KMS-11 (cell line): ENCODE results near the gene EBLN2.

Experiments
- H2AFZ ChIP-seq: fragments of 200-600 bp; sonication (generic); 2 replicates; pipeline ENCODE4 v1.6.1; 2016; ENCODE audit warnings: antibody characterized with exemption, mixed run types, low read depth
- H3K27ac ChIP-seq: fragments of 200-600 bp; sonication (generic); 2 replicates; pipeline ENCODE4 v1.6.1; 2016; ENCODE audit warnings: mild to moderate bottlenecking, mixed run types
- H3K27me3 ChIP-seq: fragments of 200-600 bp; sonication (generic); 2 replicates; pipeline ENCODE4 v1.6.1; 2017; ENCODE audit warnings: mild to moderate bottlenecking, low read depth, mixed run types, moderate library complexity; ENCODE audit not compliant: insufficient read depth
- H3K36me3 ChIP-seq: fragments of 200-600 bp; sonication (generic); 2 replicates; pipeline ENCODE4 v1.6.1; 2017; ENCODE audit warnings: mild to moderate bottlenecking, mixed run types; ENCODE audit not compliant: insufficient read depth
- H3K4me1 ChIP-seq: fragments of 200-600 bp; sonication (generic); 2 replicates; pipeline ENCODE4 v1.6.1; 2016; ENCODE audit warnings: mild to moderate bottlenecking, low read depth, mixed run types; ENCODE audit not compliant: poor library complexity, severe bottlenecking
- H3K4me2 ChIP-seq: fragments of 200-600 bp; sonication (generic); 2 replicates; pipeline ENCODE4 v1.7.0; 2016; ENCODE audit warnings: mild to moderate bottlenecking, mixed run types
- H3K4me3 ChIP-seq: fragments of 200-600 bp; sonication (generic); IDR thresholded peaks from 2 replicates; pipeline ENCODE4 v1.6.1; 2017; ENCODE audit warnings: low read depth, low read length, mixed read lengths; ENCODE audit not compliant: insufficient read depth
- H3K79me2 ChIP-seq: fragments of 200-600 bp; sonication (generic); 2 replicates; pipeline ENCODE4 v1.6.1; 2016; ENCODE audit warnings: low read depth, mixed run types; ENCODE audit not compliant: insufficient read depth
- H3K9ac ChIP-seq: fragments of 200-600 bp; sonication (generic); 2 replicates; pipeline ENCODE4 v1.6.1; 2016; ENCODE audit warnings: mild to moderate bottlenecking, mixed run types
- H4K20me1 ChIP-seq: fragments of 200-600 bp; sonication (generic); 2 replicates; pipeline ENCODE4 v1.6.1; 2016; ENCODE audit warnings: mild to moderate bottlenecking, mixed run types; ENCODE audit not compliant: insufficient read depth
- TF ChIP-seq, protein P1 (sequence below): fragments of 200-600 bp; sonication (generic); conservative IDR thresholded peaks from 2 replicates; pipeline ENCODE4 v1.6.1; 2017; ENCODE audit warnings: low read depth, mild to moderate bottlenecking, antibody characterized with exemption, low read length, moderate library complexity, mixed read lengths

The EBLN2 gene

GRCh38 chr3:73074781-73075180 lies 13.3 kb downstream of the EBLN2 start:
- no peaks in the 10 kb centered on the region for H4K20me1 ChIP-seq
- H3K9ac ChIP-seq = no peak overlapping the region
- no peaks in the 10 kb centered on the region for H3K4me1 ChIP-seq

GRCh38 chr3:73080216-73080966 lies 18.9 kb downstream of the EBLN2 start:
- H3K4me1 ChIP-seq = no peaks in the 10 kb centered on the region
- no peak overlapping the region for H3K4me2 ChIP-seq
- no peaks in the 10 kb centered on the region for H4K20me1 ChIP-seq
- no peak overlapping the region for H2AFZ ChIP-seq
- H3K36me3 ChIP-seq = no peaks in the 10 kb centered on the region
- no peak overlapping the region for H3K4me3 ChIP-seq
- no peak overlapping the region for H3K27ac ChIP-seq
- H3K79me2 ChIP-seq = no peaks in the 10 kb centered on the region
- no peaks in the 10 kb centered on the region for H3K27me3 ChIP-seq
- no peak overlapping the region for H3K9ac ChIP-seq
- TF ChIP-seq, protein P1, sequence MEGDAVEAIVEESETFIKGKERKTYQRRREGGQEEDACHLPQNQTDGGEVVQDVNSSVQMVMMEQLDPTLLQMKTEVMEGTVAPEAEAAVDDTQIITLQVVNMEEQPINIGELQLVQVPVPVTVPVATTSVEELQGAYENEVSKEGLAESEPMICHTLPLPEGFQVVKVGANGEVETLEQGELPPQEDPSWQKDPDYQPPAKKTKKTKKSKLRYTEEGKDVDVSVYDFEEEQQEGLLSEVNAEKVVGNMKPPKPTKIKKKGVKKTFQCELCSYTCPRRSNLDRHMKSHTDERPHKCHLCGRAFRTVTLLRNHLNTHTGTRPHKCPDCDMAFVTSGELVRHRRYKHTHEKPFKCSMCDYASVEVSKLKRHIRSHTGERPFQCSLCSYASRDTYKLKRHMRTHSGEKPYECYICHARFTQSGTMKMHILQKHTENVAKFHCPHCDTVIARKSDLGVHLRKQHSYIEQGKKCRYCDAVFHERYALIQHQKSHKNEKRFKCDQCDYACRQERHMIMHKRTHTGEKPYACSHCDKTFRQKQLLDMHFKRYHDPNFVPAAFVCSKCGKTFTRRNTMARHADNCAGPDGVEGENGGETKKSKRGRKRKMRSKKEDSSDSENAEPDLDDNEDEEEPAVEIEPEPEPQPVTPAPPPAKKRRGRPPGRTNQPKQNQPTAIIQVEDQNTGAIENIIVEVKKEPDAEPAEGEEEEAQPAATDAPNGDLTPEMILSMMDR = no peak

More at GRCh38 chr3:73074781-73075180, 13.3 kb downstream of the EBLN2 start:
- no peak overlapping the region for H3K4me2 ChIP-seq
- H3K79me2 ChIP-seq = no peaks in the 10 kb centered on the region
- H3K27me3 ChIP-seq = no peaks in the 10 kb centered on the region
- TF ChIP-seq, protein P1 = no peak
- no peak overlapping the region for H3K27ac ChIP-seq
- no peaks in the 10 kb centered on the region for H3K36me3 ChIP-seq
- H3K4me3 ChIP-seq = no peak overlapping the region
- H2AFZ ChIP-seq = no peak overlapping the region

DNA sequence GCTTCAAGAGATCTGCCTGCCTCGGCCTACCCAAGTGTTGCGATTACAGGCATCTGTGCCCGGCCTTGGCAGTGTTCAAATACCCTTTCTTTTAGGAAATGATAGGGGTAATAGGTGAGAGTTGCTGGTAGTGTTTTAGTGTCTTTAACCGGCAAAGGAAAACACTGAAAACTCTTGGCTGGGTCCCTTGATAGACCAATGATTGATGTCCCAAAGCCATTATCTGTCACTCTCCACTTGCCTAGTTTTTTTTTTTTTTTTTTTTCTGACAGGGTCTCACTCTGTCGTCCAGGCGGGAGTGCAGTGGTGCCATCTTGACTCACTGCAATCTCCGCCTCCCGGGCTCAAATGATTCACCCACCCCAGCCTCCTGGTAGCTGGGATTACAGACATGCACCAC lies 19.7 kb downstream of the EBLN2 start:
- Histone ChIP-seq H3K27ac (no peak overlapping the region), H3K36me3 (no peaks in the 10 kb centered on the region), H3K4me3 (no peak overlapping the region), H3K4me1 (peaks cover 4% of the 10 kb centered on the region), H2AFZ (no peak overlapping the region), H3K79me2 (no peaks in the 10 kb centered on the region), H4K20me1 (no peaks in the 10 kb centered on the region), H3K27me3 (no peaks in the 10 kb centered on the region), H3K9ac (no peak overlapping the region), H3K4me2 (no peak overlapping the region)
- TF ChIP-seq, protein P1 = no peak

GRCh38 chr3:73084170-73084569 lies 22.7 kb downstream of the EBLN2 start:
- Histone ChIP-seq H3K27me3 (no peaks in the 10 kb centered on the region), H2AFZ (no peak overlapping the region), H3K27ac (no peak overlapping the region), H3K79me2 (no peaks in the 10 kb centered on the region), H3K4me3 (no peak overlapping the region), H3K36me3 (no peaks in the 10 kb centered on the region), H3K4me2 (no peak overlapping the region), H4K20me1 (no peaks in the 10 kb centered on the region), H3K4me1 (peaks cover 4% of the 10 kb centered on the region), H3K9ac (no peak overlapping the region)
- TF ChIP-seq, protein P1 = no peak
